ENCODE measurements around the gene CARD8.
"Not testable (repeated sequence)": the region's sequence is repeated elsewhere in the genome, so short reads cannot be mapped to it uniquely, and the experiment has no call there.

The CARD8 gene

DNA sequence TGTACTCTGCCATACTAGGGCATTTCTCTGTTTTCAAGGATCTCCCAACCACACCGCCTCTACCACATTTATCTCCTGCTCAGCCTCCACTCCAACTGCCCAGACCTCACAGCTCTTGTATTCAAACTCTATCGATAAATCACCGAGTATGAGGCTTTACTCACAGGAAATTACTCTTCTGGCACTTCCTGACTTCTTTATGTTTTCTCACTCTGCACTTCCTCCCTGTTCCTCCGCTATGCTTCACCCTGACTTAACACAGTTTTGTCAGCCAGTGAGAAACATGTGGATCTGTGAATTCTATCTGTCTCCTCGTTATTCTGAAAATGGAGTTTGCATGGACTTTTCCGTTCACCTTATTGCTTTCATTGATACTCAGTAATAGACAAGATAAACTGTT is 2.6 kb upstream of the CARD8 start:
- no peak for FAIRE-seq

DNA sequence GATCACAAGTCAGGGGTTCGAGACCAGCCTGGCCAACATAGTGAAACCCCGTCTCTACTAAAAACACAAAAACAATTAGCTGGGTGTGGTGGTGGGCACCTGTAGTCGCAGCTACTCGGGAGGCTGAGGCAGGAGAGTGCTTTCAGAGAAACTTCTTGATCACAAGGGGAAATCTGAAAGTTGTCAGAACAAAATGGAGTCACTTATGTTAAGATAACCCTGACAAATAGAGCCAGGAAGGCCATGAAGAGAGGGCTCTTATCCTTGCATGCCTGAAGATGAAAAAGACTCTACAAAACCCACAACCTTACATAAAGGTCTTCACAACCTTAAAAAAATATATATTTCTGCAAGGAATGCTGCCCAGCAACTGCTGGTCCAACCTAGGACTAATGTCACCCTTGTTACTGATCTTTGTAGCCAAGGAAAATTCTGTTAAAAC is 1.2 kb downstream of the CARD8 start:
- no peak for FAIRE-seq

DNA sequence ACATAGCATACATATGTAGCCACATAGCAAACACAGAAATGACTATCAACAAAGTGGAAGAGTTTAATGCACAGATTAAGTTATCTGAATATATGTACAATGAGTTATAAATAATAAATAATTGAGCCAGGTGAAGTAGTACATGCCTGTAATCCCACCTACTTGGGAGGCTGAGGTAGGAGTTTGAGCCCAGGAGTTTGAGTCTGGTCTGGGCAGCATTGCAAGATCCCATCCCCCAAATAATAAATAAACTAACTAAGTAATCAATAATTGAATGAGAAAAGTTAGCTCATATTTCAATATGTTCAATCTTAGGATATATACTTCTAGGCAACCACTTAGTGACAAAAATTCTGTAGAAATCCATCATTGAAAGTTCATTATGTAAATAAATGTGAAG is 1.7 kb downstream of the CARD8 start:
- no peak for FAIRE-seq

DNA sequence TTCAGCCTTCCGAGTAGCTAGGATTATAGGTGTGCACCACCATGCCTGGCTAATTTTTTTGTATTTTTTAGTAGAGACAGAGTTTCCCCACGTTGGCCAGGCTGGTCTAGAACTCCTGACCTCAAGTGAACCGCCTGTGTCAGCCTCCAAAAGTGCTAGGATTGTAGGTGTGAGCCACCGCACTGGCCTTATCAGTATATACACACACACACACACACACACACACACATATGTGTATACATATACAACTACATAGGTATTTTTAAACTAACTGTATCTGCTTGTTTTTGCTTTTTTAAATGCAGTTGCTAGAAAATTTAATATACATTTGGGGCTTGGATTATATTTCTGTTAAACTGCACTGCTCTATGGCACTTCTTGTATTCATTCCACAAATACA is 3.1 kb downstream of the CARD8 start:
- FAIRE-seq, result no peak

DNA sequence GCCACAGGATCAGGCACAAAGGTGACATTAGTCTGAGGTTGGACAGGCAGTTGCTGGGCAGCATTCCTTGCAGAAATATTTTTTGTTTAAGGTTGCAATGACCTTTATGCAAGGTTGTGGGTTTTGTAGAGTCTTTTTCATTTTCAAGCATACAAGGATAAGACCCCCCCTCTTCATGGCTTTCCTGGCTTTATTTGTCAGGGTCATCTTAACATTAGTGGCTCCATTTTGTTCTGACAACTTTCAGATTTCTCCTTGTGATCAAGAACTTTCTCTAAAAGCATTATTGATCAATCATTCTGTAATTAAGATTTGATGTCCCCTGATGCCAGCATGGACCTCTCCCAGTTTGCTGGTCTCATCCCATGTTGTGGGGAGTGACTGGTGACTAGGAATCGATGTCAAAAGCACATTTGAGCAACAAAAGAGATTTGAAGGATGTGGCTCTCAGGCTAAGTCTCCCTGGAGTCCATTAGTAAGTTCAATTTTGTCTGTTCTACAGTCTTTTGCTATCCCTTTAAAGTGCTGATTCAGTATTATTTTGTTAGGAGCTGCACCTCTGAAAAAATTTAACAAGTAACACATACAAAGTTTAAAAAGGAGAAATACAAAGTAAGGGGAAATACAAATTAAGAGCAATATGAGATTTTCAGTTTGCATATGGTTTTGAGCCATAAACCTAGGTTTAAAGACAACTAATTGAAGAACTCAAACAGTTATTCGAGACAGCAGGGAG is 5.3 kb downstream of the CARD8 start:
- no peak for FAIRE-seq

DNA sequence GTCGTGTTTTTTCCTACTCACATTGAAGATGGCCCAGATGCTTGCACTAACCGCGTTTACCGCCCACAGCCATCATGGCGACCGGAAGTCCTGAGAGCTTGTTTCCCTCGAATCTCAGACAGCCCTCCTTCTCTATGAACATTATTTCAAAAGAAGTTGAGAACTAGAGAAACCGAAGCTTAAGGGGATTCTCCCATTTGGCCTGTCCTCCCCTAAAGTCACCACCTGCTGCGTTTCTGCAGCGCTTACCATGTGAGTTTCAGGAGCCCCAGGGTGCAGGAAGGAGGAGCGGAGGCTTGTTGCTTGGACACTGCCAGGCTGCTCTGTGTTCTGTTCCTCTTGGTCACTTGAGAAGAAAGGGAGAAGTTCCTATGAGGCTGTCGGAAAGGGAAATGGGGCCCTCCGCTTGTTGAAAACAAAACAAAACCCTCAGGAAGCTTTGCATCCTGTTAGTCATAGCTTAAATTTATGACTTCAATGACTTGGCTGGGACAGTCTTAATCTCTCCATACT is 6.2 kb downstream of the CARD8 start:
- no peak for FAIRE-seq

DNA sequence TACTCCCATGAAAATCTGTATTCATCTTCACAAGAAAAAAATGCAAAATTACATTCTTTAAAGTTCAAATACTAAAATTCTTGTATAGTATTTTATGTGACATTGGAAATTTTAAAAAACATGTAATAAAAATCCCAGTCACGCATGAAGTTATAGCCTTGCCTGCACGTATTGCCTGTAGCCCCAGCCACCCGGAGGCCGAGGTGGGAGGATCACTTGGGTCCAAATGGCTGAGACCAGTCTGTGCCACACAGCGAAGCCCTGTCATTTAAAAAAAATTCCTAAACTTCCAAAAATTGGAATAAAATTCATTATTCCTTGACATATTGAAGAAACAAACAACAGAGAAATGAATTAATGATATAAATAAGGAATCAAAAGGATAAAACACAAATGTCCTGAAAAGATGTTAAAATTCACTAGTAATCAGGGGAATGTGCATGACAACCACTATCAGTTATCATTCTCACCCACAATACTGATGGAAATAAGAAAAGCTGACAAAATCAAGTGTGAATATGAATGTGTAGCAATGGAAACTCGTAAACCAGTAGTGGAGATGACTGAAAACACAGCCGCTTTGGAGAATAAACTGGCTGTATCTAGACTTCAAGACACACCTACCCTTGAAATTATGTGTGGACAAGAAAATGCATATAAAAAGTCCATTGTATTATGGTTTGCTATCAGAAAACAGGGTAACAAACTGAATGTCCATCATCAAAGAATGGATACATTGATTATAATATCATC is 7.5 kb downstream of the CARD8 start:
- no peak for FAIRE-seq

DNA sequence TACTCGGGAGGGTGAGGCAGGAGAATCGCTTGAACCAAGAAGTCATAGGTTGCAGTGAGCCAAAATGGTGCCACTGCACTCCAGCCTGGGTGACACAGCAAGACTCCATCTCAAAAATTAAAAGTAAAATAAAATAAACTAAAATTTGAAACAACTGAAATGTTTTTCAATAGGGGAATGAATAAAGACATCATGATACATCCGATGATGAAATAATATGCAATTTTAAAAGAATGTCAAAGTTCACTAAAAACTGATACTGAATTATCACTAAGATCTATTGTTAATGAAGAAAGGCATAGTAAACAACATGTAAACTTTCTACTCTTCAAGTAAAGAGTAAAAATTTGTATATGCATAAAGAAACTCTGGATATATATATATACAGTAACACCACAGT is 8.5 kb downstream of the CARD8 start:
- FAIRE-seq, result no peak

DNA sequence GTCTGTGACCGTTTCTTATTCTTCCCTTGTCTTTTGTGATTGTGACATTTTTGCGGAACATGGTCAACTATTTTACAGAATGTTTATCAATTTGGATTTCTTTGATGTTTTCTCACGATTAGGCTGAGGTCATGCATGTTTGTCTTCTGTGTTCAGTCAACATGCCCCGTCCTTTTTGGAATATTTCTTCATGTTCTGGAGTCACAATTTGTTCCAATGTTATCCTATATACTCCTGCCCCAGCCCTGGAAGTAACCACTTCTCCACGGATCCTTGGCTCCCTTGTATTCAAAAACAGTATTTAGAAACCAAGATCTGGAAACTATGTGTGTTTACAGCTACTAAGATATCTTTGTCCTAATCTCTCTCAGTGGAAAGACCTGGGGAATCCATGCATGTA is 9.6 kb downstream of the CARD8 start:
- no peak for FAIRE-seq

DNA sequence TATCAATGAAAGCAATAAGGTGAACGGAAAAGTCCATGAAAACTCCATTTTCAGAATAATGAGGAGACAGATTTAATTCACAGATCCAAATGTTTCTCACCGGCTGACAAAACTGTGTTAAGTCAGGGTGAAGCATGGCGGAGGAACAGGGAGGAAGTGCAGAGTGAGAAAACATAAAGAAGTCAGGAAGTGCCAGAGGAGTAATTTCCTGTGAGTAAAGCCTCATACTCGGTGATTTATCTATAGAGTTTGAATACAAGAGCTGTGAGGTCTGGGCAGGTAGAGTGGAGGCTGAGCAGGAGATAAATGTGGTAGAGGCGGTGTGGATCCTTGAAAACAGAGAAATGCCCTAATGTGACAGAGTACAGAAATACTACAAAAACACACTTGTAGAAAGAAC is 11.4 kb downstream of the CARD8 start:
- no peak for FAIRE-seq

DNA sequence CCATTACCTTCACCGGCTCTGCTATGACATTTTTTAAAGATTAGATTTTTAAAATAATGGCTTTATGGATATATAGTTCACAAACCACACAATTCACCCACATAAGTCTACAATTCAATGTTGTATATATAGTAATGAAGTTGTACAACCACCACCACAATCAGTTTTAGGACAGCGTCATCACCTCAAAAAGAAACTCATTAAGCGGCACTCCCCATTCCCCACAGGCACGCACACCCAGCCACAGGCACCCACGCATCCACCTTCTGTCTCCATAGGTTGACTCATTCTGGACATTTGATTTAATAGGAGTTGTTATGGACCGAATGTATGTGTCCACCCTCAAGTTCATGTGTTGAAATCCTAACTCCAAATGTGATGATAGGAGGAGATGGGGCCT is 13.9 kb downstream of the CARD8 start:
- not testable (repeated sequence) for FAIRE-seq

DNA sequence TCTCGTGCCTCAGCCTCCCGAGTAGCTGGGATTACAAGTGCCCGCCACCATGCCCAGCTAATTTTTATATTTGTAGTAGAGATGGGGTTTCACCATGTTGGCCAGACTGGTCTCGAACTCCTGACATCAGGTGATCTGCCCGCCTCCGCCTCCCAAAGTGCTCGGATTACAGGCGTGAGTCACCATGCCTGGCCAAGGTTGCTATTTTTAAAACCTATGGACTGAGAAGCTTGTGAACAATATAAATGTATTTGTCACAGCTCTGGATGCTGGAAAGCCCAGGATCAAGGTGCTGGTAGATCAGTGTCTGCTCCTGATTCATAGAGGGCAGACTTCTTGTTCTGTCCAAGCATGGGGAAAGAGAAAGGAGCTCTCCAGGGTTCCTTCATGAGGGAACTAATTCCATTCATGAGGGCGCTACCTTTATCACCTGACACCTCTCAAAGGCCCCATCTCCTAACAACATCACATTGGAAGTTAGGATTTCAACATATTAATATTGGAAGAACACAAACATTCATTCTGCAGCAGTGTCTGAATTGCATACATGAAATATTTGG is 16.1 kb downstream of the CARD8 start:
- FAIRE-seq, result no peak

DNA sequence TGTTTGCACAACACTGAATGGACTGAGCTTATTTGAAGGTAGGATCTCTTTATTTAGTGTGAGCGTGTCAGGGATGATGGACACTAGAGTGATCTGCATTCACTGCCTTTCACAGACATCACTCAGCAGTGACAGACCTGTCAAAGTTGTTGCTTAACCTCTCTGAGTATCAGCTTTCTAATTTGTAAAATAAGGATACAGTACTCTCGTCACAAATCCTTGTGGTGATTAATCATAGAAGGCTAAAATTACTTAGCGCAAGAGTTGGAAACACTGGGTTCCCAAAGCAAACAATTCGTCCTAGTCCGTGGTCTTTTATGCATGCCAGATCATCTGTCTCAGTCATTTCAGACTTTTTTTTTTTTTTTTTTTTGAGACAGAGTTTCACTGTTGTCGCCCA is 16.6 kb downstream of the CARD8 start:
- no peak for FAIRE-seq

DNA sequence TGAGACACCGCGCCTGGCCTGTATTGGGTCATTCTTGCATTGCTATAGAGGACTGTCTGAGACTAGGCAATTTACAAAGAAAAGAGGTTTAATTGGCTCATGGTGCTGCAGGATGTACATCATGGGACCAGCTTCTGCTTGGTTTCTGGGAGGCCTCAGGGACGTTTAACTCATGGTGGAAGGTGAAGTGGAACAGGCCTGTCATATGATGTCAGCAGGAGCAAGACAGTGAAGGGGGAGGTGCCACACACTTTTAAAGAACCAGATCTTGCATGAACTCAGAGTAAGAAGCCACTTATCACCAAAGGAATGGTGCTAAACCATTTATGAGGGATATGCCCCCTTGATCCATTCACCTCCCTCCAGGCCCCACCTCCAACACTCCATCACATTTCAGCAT is 18.7 kb downstream of the CARD8 start:
- no peak for FAIRE-seq

DNA sequence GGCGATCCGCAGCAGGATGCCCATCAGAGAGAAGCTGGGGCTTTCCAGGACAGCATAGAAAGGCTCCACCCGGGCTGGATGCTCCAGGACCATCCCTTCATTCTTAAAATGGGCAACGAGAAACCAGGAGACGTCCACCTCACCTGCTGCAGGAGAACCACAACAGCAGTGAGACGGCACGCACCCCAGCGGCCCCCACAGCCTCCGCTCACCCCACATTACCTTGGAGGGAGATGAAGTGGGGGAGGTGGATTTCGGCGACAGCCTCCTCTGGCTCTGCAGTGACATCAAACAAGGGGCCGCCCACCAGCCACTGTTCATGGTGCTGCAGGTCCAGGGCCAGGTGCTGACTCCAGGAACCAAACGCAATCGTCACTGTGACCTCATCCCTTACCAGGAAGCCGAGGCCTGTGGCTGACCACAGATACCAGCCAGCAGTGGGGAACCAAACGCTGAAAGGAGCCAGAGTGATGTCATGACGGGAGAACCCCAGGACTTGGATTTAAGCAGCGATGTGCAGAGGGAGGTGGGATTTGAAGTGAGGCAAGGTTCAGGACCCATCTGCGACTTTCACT is 25.1 kb downstream of the CARD8 start:
- no peak for FAIRE-seq

DNA sequence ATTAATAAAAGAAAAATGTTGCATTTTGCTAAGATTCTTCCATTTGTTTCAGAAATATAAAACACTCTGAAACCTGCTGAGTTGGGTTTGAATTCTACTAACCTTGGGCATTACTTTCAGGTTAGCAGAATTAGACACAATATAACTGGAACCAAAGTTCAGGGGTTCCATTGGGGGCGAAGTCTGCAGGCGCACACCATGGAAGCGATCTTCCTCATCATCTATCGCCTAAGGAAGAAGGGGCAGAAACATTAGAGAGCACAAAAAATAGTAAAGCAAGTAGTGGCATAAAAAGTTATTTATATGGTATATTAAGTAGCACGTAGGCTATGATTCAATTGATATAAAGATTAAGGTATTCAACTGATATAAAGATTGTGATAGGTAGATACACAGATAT is 34.1 kb downstream of the CARD8 start:
- no peak for FAIRE-seq

DNA sequence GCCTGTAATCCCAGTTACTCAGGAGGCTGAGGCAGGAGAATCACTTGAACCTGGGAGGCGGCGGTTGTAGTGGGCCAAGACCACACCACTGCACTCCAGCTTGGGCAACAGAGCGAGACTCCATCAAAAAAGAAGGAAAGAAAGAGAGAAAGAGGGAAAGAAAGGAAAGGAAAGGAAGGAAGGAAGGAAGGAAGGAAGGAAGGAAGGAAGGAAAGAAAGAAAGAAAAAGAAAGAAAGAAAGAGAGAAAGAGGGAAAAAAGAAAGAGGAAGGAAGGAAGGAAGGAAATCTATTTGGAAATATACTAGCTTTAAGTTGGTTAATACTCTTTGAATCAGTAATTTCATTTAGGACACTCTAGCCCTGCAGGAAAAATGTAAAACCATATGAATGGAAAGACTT is 34.9 kb downstream of the CARD8 start:
- not testable (repeated sequence) for FAIRE-seq

DNA sequence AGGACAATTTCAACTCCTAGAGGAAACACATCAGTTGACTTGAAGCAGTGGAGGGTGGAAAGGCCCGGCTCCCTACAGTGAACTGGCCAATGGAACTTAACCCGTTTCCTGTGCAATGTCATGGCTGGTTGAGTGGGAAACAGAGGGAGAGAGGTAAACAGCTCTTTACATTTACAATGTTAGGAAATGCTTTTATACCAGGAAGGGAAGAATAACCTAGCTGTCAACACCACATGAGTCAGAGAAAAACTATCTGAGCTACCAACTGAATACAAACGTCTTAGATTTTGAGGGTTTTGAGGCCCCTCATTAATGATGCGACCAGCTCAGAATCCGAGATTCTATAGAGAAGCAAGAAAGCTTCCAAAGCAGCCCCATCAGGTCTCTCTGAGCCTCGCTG is 36.7 kb downstream of the CARD8 start:
- no peak for FAIRE-seq

DNA sequence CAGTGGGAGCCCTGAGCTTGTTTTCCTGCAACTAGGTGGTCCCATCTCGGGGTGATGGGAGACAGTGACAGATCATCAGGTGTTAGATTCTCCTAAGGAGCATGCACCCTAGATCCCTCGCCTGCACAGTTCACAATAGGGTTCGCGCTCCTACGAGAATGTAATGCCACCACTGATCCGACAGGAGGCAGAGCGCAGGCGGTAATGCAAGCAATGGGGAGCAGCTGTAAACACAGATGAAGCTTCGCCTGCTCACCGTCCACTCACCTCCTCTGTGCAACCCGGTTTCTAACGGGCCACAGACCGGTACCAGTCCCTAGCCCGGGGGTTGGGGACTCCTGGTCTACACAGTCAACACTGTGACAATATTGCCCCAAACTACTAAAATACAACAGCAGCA is 38.8 kb downstream of the CARD8 start:
- FAIRE-seq, result no peak

DNA sequence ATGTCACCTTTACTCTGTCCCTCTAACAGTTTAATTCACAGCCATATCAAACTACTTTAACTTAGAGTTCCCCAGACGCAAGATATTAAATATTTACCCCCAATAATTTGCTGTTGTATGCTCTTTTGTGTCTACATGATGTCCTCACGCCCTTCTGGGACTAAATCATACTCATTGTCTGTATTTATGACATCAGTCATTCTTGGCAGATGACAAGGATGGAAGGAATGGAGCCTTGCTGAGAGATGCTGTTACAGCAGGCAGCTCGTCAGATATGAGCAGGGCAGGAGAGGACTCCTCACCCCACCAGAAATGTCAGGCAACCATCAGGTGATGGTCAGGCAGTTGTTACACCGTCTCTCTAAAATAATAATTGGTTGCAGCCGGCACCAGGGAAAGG is 41.8 kb downstream of the CARD8 start:
- no peak for FAIRE-seq

DNA sequence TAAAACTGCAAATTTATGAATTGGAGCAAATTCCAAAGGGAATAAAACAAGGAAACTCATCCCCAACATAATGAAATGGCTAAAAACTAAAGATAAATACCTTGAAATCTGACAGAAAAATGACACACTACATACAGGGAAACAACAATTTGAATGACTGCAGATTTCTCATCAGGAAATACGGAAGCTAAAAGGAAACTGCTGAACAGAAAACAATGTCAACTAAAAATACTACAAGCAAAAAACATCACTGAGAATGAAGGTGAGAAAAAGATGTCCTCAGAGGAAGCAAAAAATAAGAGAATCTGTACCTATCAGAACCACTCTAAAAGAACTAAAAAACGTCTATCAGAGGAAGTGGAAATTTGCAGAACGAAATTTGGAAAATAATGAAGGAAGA is 45.7 kb downstream of the CARD8 start:
- FAIRE-seq, result no peak

DNA sequence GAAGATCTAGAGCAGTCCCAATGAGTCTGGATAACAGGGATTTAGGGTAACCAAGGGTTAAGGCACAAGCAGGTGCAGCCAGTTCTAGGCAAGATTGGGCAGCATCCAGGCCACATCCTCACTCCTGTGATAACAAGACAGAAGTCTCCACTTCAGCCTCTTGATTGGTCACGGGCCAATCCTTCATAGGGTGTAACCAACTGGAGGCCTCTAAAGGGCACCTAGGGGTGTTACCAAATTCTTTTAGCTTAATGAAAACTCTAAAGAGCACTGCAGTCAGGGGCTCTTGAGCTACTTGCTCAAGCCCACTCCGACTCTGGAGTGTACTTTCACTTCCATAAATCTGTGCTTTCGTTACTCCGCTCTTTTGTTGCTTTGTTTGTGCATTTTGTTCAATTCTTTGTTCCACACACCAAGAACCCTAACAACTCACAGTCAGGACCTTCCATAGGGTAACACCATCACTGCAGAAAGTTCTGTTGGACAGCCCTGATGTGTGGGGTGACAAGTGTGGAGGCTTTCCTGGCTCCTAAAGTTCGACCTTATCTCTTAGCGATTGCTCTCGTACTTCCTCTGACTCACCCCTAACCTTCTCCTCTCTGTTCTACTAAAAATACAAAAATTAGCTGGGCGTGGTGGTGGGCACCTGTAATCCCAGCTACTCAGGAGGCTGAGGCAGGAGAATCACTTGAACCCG is 49.2 kb downstream of the CARD8 start:
- no peak for FAIRE-seq

All from TTC549 (cell line).